Measurements from ENCODE around the gene IFNAR2.

Gene IFNAR2

GRCh38 chr21:33229784-33230544 is at the start of gene IFNAR2:
TSS of gene IFNAR2 (plus strand) at chr21:33229938. CDS start at chr21:33241923, 11,985 bp downstream.
- DNase-seq (ENCODE audit: low spot score) = peak; percentile 25
- no peak for FAIRE-seq

- DNase-seq (ENCODE audit: low spot score) = no peak
- FAIRE-seq = no peak
Observed at GRCh38 chr21:33185852-33186251, 43.9 kb upstream of the IFNAR2 start.

- FAIRE-seq (no peak), DNase-seq (ENCODE audit: low spot score) (no peak)
Observed at GRCh38 chr21:33187276-33187675, 42.5 kb upstream of the IFNAR2 start.

- FAIRE-seq = no peak
- DNase-seq (ENCODE audit: low spot score) = no peak
Observed at GRCh38 chr21:33189237-33189636, 40.5 kb upstream of the IFNAR2 start.

GRCh38 chr21:33189824-33190223 is 39.9 kb upstream of the IFNAR2 start:
- no peak for DNase-seq (ENCODE audit: low spot score)
- FAIRE-seq = no peak

GRCh38 chr21:33196941-33197374 is 32.8 kb upstream of the IFNAR2 start:
- FAIRE-seq (no peak), DNase-seq (ENCODE audit: low spot score) (peak; percentile 56)

- FAIRE-seq = no peak
- no peak for DNase-seq (ENCODE audit: low spot score)
Observed at GRCh38 chr21:33197496-33197895, 32.2 kb upstream of the IFNAR2 start.

- DNase-seq (ENCODE audit: low spot score) = no peak
Observed at GRCh38 chr21:33198346-33199099, 31.2 kb upstream of the IFNAR2 start.

GRCh38 chr21:33199100-33199464 is 30.7 kb upstream of the IFNAR2 start:
- FAIRE-seq = no peak
- no peak for DNase-seq (ENCODE audit: low spot score)

More at GRCh38 chr21:33198346-33199099, 31.2 kb upstream of the IFNAR2 start:
- no peak for FAIRE-seq

GRCh38 chr21:33199516-33200217 is 30.1 kb upstream of the IFNAR2 start:
- DNase-seq (ENCODE audit: low spot score) (peak; percentile 76), FAIRE-seq (peak; percentile 79)

- DNase-seq (ENCODE audit: low spot score) = no peak
- no peak for FAIRE-seq
Observed at GRCh38 chr21:33201956-33202355, 27.8 kb upstream of the IFNAR2 start.

GRCh38 chr21:33202464-33203363 is 27.0 kb upstream of the IFNAR2 start:
- DNase-seq (ENCODE audit: low spot score) (peak; percentile 37), FAIRE-seq (no peak)

GRCh38 chr21:33203371-33203724 is 26.4 kb upstream of the IFNAR2 start:
- FAIRE-seq (no peak), DNase-seq (ENCODE audit: low spot score) (no peak)

GRCh38 chr21:33205476-33205875 is 24.3 kb upstream of the IFNAR2 start:
- DNase-seq (ENCODE audit: low spot score) = no peak
- FAIRE-seq = no peak

- no peak for DNase-seq (ENCODE audit: low spot score)
- no peak for FAIRE-seq
Observed at GRCh38 chr21:33206771-33207281, 22.9 kb upstream of the IFNAR2 start.

- DNase-seq (ENCODE audit: low spot score) (no peak), FAIRE-seq (no peak)
Observed at GRCh38 chr21:33207449-33208149, 22.1 kb upstream of the IFNAR2 start.

- no peak for DNase-seq (ENCODE audit: low spot score)
- no peak for FAIRE-seq
Observed at GRCh38 chr21:33208534-33208933, 21.2 kb upstream of the IFNAR2 start.

- FAIRE-seq (no peak), DNase-seq (ENCODE audit: low spot score) (no peak)
Observed at GRCh38 chr21:33211305-33211704, 18.4 kb upstream of the IFNAR2 start.

- DNase-seq (ENCODE audit: low spot score) (no peak), FAIRE-seq (no peak)
Observed at GRCh38 chr21:33211732-33212131, 18.0 kb upstream of the IFNAR2 start.

- FAIRE-seq (no peak), DNase-seq (ENCODE audit: low spot score) (no peak)
Observed at GRCh38 chr21:33212159-33212851, 17.4 kb upstream of the IFNAR2 start.

Data from RCC 7860 (cell line).